ENCODE data around the gene WNT1. TPM values are rescaled to one million over a fixed set of nuclear protein-coding genes. Genes with fewer than 3 reads are reported as not detected.
A peak's percentile ranks its signal among the peaks of the same experiment; 100 is the strongest.

The WNT1 gene
- total RNA-seq, 1 experiment from 2014 or later, result not detected

DNA sequence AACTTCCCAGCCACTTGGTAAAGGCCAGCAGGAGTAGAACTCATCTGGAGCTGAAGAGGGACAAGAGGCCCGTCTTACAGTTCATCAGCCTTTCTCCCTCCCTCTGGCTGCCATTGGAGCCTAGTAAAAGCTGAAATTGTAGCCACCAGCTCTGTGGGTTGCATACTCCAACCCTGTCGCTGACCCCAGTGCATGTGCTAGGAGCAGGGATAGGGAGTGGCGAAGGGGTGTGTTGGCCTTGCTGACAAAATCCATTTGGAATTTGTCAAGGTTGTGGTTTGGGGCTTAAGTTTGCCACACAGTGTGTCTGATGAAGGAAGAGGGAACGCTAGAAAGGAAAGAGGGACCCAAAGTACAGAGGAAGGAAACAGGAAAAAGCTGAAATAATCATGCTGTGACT lies 16.8 kb upstream of the WNT1 start:
- H3K9me3 Mint-ChIP-seq, result no peaks in the 10 kb centered on the region; a peak in 1 of 5 replicates
- Histone ChIP-seq H3K14ac (ENCODE audit: insufficient read depth, low read length) (no peak overlapping the region), H2BK5ac (ENCODE audit: insufficient read length, low read length) (no peak overlapping the region), H3K23me2 (ENCODE audit: insufficient read length, low read depth, low read length, poor library complexity, severe bottlenecking) (peaks cover 5% of the 10 kb centered on the region), H3K79me1 (ENCODE audit: insufficient read depth, low read depth, low read length, poor library complexity, severe bottlenecking) (no peaks in the 10 kb centered on the region), H3K79me2 (ENCODE audit: insufficient read depth, low read length) (no peaks in the 10 kb centered on the region), H3K23ac (ENCODE audit: insufficient read length, low read depth, low read length) (no peak overlapping the region), H3K27me3 (ENCODE audit: insufficient read depth, low read length) (no peaks in the 10 kb centered on the region; the same call in 1 of the 2 replicates), H2BK120ac (ENCODE audit: low read depth, low read length, poor library complexity, severe bottlenecking) (no peak overlapping the region), H3K18ac (ENCODE audit: insufficient read length, low read depth, low read length) (no peak overlapping the region), H4K8ac (replicated peaks; ENCODE audit: insufficient read length, low read depth, low read length) (no peak overlapping the region), H4K5ac (ENCODE audit: insufficient read length, low read depth, low read length) (no peak overlapping the region), H2BK15ac (ENCODE audit: low read depth, low read length) (no peak overlapping the region), H3K9me3 (ENCODE audit: control insufficient read depth, low read depth, low read length) (no peaks in the 10 kb centered on the region), H2AFZ (ENCODE audit: low read length) (no peak overlapping the region), H3T11ph (ENCODE audit: low read length) (no peak overlapping the region), H3K4me1 (ENCODE audit: insufficient read depth, low read length) (peaks cover 9% of the 10 kb centered on the region; the same call in 1 of the 2 replicates), H2BK20ac (ENCODE audit: low read depth, low read length, poor library complexity, severe bottlenecking) (no peak overlapping the region), H4K20me1 (ENCODE audit: control insufficient read depth, insufficient read depth, insufficient read length) (no peaks in the 10 kb centered on the region), H3K4ac (ENCODE audit: low read depth, low read length) (no peak overlapping the region), H2AK5ac (ENCODE audit: insufficient read length, low read length) (no peak overlapping the region), H4K91ac (ENCODE audit: insufficient read length, low read depth, low read length) (no peak overlapping the region), H3K27ac (ENCODE audit: insufficient read length, low read depth, low read length) (no peak overlapping the region), H3K4me2 (ENCODE audit: insufficient read depth, insufficient read length, low read length) (no peak overlapping the region), H3K56ac (ENCODE audit: insufficient read length, low read depth, low read length) (no peak overlapping the region), H3K9ac (ENCODE audit: extremely low read depth, insufficient read length, low read length) (no peak overlapping the region), H2BK12ac (ENCODE audit: insufficient read length, low read depth, low read length) (no peak overlapping the region)
- H3K27me3 Mint-ChIP-seq (ENCODE audit: low read depth), result peaks cover 9% of the 10 kb centered on the region
- no peak overlapping the region for H3K4me3 Mint-ChIP-seq
- H3K27ac Mint-ChIP-seq, result peak overlapping the region in 1 of 3 experiments; percentile 84; a peak in 1 of 7 replicates
- H3K36me3 Mint-ChIP-seq (ENCODE audit: insufficient read depth in 1 of 3, low read depth in 3 of 3), result peaks cover 0 to 2% (median 0%) of the 10 kb centered on the region in 3 experiments; a peak in 2 of 7 replicates
- WGBS (ENCODE audit: extremely low coverage, insufficient read length, low lambda C conversion rate), result no CpG with 5 or more reads among the region's 4 CpGs
- no peak for DNase-seq
- TF ChIP-seq, protein P1, sequence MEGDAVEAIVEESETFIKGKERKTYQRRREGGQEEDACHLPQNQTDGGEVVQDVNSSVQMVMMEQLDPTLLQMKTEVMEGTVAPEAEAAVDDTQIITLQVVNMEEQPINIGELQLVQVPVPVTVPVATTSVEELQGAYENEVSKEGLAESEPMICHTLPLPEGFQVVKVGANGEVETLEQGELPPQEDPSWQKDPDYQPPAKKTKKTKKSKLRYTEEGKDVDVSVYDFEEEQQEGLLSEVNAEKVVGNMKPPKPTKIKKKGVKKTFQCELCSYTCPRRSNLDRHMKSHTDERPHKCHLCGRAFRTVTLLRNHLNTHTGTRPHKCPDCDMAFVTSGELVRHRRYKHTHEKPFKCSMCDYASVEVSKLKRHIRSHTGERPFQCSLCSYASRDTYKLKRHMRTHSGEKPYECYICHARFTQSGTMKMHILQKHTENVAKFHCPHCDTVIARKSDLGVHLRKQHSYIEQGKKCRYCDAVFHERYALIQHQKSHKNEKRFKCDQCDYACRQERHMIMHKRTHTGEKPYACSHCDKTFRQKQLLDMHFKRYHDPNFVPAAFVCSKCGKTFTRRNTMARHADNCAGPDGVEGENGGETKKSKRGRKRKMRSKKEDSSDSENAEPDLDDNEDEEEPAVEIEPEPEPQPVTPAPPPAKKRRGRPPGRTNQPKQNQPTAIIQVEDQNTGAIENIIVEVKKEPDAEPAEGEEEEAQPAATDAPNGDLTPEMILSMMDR (conservative IDR thresholded peaks at IDR 0.05), result no peak
- H3K4me1 Mint-ChIP-seq, result peaks cover 28 to 31% of the 10 kb centered on the region in 2 experiments

Data from H9 (cell line).